ENCODE results near the gene NES. TPM values are rescaled to one million over a fixed set of nuclear protein-coding genes. Genes with fewer than 3 reads are reported as not detected.

NES gene
- total RNA-seq, 1 experiment from 2014 or later = 149 TPM

DNA sequence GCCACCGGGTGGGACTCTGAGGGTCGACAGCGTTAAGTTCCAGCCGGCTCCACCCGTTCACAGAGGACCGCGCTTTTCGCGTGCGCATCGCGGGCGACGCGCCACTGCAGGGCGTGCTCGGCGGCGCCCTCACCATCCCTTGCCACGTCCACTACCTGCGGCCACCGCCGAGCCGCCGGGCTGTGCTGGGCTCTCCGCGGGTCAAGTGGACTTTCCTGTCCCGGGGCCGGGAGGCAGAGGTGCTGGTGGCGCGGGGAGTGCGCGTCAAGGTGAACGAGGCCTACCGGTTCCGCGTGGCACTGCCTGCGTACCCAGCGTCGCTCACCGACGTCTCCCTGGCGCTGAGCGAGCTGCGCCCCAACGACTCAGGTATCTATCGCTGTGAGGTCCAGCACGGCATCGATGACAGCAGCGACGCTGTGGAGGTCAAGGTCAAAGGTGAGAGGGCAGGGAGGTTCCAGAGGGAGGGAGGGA, 30.4 kb downstream of the NES start:
- peaks cover 60% of the 10 kb centered on the region for H3K27me3 ChIP-seq (replicated peaks)
- H3K4me1 ChIP-seq (replicated peaks) = no peaks in the 10 kb centered on the region; the same call in 1 of the 2 replicates
- no peaks in the 10 kb centered on the region for H3K9me3 ChIP-seq (replicated peaks)
- H3K27ac ChIP-seq = no peak overlapping the region
- no peaks in the 10 kb centered on the region for H3K36me3 ChIP-seq
- no peak overlapping the region for H3K4me3 ChIP-seq
- DNase-seq (ENCODE audit: low read depth in 1 of 2, low spot score in 2 of 2) = no peak

DNA sequence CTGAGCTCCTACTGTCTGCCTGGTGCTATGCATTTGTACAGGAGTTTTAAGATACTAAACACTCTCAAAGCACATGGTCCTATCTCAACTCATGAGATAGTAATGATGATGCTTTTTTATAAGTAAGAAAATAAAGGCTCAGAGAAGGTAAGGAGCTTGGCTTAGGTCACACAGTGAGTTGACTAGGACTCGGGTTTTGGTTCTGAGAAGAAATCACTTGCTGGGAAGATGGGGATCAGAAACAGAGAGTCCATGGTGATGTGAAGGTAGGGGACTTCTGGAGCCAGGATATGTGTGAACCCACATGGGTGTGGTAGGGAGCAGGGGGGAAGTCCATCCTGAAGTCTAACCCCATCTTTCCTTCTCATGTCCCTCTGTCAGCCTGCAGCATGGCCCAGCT, 31.5 kb downstream of the NES start:
- H3K9me3 ChIP-seq (replicated peaks) = no peaks in the 10 kb centered on the region
- H3K27ac ChIP-seq = no peak overlapping the region
- H3K4me3 ChIP-seq = no peak overlapping the region
- H3K4me1 ChIP-seq (replicated peaks) = no peaks in the 10 kb centered on the region; the same call in 1 of the 2 replicates
- H3K36me3 ChIP-seq = no peaks in the 10 kb centered on the region
- no peak for DNase-seq (ENCODE audit: low read depth in 1 of 2, low spot score in 2 of 2)
- peaks cover 71% of the 10 kb centered on the region for H3K27me3 ChIP-seq (replicated peaks)

DNA sequence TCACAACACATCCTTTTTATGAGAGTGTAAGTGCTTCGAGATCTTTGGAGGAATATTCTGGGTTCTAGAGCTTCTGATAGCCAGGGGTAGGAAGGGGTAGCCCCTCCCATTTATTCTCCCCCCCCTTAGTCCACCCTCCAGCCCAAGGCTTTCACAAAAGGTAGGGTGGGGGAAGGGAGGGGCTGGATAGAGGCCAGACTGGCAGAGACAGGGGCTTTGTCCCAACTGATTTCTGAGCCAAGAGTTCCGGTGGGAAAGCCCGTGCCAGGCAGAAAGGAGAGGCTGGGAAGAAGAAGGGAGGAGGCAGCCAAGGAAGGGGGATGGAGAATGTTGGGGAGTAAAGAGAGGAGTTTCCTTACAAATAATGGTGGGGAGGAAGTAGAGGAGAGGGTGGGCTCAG, 32.2 kb downstream of the NES start:
- H3K4me1 ChIP-seq (replicated peaks) = no peaks in the 10 kb centered on the region; the same call in 1 of the 2 replicates
- H3K9me3 ChIP-seq (replicated peaks) = no peaks in the 10 kb centered on the region
- peaks cover 74% of the 10 kb centered on the region for H3K27me3 ChIP-seq (replicated peaks)
- no peak overlapping the region for H3K27ac ChIP-seq
- no peak for DNase-seq (ENCODE audit: low read depth in 1 of 2, low spot score in 2 of 2)
- H3K4me3 ChIP-seq = no peak overlapping the region
- no peaks in the 10 kb centered on the region for H3K36me3 ChIP-seq

DNA sequence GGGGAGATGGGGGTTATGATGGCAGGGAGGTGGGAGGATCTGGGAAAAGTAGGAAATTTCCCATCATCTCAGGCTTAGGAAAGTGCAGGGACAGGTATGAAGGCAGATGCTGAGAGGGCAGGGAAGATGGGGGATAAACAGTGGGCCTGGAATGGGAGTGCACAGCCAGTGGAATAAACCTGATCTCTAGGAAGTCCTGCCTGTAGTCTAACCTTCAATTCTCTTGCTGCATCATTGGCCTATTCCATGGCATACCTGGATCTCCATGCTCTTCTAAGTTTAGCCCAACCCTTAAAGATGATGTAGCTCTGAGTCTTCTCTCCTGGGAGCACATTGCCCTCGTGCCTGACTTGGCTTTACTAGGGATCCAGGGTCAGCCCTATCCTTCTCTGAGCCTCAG, 32.6 kb downstream of the NES start:
- no peaks in the 10 kb centered on the region for H3K36me3 ChIP-seq
- DNase-seq (ENCODE audit: low read depth in 1 of 2, low spot score in 2 of 2) = no peak
- no peaks in the 10 kb centered on the region for H3K9me3 ChIP-seq (replicated peaks)
- no peak overlapping the region for H3K27ac ChIP-seq
- H3K4me1 ChIP-seq (replicated peaks) = no peaks in the 10 kb centered on the region; the same call in 1 of the 2 replicates
- peaks cover 79% of the 10 kb centered on the region for H3K27me3 ChIP-seq (replicated peaks)
- no peak overlapping the region for H3K4me3 ChIP-seq

DNA sequence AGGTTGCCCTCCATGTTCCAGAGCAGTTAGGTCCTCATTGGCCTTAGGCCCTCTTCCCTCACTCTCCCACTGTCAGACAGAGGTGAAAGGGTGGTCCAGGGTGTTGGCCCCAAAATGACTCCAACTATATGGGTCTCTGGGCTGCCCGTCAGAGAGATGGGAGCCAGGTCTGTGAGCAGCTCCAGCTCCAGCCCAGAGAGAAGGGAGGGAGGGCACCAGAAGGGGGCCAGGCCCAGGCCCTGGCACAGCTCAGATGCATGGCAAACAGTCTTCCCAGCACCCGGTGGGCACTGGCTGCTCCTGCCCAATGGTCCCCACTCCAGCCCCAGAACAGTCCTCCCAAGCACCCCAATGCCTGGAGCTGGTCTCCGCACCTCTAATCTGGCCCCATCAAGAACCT, 33.1 kb downstream of the NES start:
- no peaks in the 10 kb centered on the region for H3K36me3 ChIP-seq
- H3K4me1 ChIP-seq (replicated peaks) = no peaks in the 10 kb centered on the region; the same call in 1 of the 2 replicates
- DNase-seq (ENCODE audit: low read depth in 1 of 2, low spot score in 2 of 2) = no peak
- peaks cover 84% of the 10 kb centered on the region for H3K27me3 ChIP-seq (replicated peaks)
- no peak overlapping the region for H3K27ac ChIP-seq
- no peaks in the 10 kb centered on the region for H3K9me3 ChIP-seq (replicated peaks)
- H3K4me3 ChIP-seq = no peak overlapping the region

DNA sequence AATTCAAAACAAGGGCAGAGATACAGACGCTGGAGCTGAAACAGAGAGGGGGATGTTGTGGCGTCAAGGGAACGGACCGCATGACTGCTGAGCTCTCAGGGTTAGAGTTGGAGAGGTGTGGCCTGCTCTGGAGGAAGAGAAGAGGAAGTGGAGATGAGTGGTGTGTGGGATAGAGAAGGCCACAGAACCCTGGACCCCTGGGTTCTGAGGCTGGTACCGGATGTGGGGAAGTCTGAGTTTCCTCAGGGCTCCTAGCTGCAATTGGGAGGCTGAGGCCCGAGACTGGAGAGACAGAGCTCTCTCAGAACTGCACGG, 33.5 kb downstream of the NES start:
- no peak overlapping the region for H3K27ac ChIP-seq
- DNase-seq (ENCODE audit: low read depth in 1 of 2, low spot score in 2 of 2) = no peak
- H3K4me3 ChIP-seq = no peak overlapping the region
- no peaks in the 10 kb centered on the region for H3K9me3 ChIP-seq (replicated peaks)
- H3K4me1 ChIP-seq (replicated peaks) = no peaks in the 10 kb centered on the region; the same call in 1 of the 2 replicates
- peaks cover 88% of the 10 kb centered on the region for H3K27me3 ChIP-seq (replicated peaks)
- H3K36me3 ChIP-seq = no peaks in the 10 kb centered on the region

DNA sequence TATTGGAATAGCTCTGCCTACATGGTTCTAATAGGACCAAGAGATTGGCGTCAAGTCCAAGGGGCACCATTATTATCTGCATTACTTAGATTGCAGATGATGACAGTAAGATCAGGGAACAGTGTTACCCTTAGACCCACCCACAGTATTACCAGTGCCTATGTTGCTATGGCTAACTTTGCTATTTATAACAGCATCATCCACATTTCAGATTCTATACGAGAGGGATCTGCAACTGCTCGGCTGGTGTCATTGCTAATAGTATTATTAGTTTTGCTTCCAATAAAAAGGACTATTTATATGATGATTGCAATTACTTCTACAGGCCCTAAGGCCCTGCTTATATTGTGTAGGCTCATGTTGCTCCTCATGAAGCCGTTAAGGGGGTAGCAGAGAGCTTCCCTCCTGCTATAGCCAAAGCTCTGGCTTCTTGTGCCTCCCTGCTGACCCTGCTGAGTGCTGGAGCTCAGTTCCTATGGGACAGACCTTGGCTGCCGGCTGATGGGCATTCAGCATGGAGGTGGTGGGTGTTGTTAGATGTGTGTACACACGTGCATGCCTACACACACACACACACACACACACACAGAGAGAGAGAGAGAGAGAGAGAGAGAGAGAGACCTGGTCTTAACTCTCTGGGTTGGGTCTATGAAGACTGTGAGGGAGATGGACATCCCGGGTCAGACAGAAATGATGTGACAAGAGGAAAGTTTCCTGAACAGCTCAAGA, 34.0 kb downstream of the NES start:
- Histone ChIP-seq H3K27me3 (replicated peaks) (peaks cover 84% of the 10 kb centered on the region), H3K27ac (no peak overlapping the region)

DNA sequence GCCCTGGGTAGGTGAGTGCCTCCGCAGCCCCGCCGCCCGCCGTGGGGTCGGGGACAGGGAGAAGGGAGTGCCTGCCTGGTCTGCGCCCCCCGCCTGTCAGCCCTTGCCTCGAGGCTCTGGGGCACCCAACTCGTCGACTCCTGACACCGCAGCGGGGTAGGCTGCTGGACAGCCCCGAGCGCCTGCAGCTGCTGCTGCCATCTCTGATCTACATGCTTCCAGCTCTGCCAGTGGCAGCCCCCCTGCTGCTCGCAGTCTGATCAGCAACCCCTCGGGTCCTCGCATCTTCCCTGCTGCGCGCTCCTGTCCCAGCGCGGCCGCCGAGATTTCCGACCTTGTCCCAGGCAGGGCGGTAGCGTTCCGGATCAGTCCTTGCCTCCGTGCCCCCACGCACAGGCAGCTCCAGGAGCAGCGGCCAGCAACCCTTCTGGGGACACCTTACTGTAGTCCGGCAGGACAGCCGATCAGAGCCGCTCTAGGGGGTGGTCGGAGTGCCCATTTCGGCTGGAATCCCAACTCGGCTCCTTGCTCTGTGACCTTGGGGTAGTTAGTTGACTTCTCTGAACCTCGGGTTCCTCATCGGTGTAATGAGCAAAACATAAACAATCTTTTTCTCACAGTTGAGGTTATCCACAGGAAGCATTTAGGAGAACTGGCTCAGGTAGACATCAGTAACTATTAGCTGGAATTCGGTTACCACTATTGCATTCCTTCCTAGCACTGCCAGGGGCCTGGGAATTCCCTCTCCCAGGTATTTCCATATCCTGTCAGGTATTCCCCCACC, 34.8 kb downstream of the NES start:
- Histone ChIP-seq H3K27ac (no peak overlapping the region), H3K4me3 (no peak overlapping the region), H3K27me3 (replicated peaks) (peaks cover 83% of the 10 kb centered on the region), H3K36me3 (no peaks in the 10 kb centered on the region), H3K9me3 (replicated peaks) (no peaks in the 10 kb centered on the region), H3K4me1 (replicated peaks) (no peaks in the 10 kb centered on the region; the same call in 1 of the 2 replicates)
- DNase-seq (ENCODE audit: low read depth in 1 of 2, low spot score in 2 of 2) = no peak

More for the DNA sequence above, 34.0 kb downstream of the NES start:
- H3K4me3 ChIP-seq = no peak overlapping the region
- no peaks in the 10 kb centered on the region for H3K36me3 ChIP-seq
- H3K9me3 ChIP-seq (replicated peaks) = no peaks in the 10 kb centered on the region
- no peaks in the 10 kb centered on the region; the same call in 1 of the 2 replicates for H3K4me1 ChIP-seq (replicated peaks)
- DNase-seq (ENCODE audit: low read depth in 1 of 2, low spot score in 2 of 2) = no peak

DNA sequence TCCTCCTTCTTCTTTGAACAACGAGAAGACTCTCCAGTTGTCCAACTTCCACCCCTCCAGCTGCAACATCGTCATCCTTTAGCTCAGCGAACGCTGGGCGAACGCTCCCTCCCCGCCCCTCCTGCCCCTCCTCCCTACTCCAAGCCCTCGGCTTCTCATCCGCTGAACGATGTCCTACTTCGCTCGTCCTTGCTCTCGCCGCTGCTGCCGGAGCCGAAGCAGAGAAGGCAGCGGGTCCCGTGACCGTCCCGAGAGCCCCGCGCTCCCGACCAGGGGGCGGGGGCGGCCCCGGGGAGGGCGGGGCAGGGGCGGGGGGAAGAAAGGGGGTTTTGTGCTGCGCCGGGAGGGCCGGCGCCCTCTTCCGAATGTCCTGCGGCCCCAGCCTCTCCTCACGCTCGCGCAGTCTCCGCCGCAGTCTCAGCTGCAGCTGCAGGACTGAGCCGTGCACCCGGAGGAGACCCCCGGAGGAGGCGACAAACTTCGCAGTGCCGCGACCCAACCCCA, 35.4 kb downstream of the NES start, which contains the start of gene BCAN:
BCAN (plus strand) TSS at position 357 of the 504 bp plus-strand sequence. CDS start 3,938 bp downstream, outside the sequence.
- H3K27ac ChIP-seq = no peak within 1 kb of the TSS
- no peak for DNase-seq (ENCODE audit: low read depth in 1 of 2, low spot score in 2 of 2)
- peaks cover 81% of the 10 kb centered on the region for H3K27me3 ChIP-seq (replicated peaks)
- H3K4me1 ChIP-seq (replicated peaks) = no peaks in the 10 kb centered on the region; the same call in 1 of the 2 replicates
- H3K4me3 ChIP-seq = no peak within 1 kb of the TSS
- no peaks in the 10 kb centered on the region for H3K36me3 ChIP-seq
- no peaks in the 10 kb centered on the region for H3K9me3 ChIP-seq (replicated peaks)

DNA sequence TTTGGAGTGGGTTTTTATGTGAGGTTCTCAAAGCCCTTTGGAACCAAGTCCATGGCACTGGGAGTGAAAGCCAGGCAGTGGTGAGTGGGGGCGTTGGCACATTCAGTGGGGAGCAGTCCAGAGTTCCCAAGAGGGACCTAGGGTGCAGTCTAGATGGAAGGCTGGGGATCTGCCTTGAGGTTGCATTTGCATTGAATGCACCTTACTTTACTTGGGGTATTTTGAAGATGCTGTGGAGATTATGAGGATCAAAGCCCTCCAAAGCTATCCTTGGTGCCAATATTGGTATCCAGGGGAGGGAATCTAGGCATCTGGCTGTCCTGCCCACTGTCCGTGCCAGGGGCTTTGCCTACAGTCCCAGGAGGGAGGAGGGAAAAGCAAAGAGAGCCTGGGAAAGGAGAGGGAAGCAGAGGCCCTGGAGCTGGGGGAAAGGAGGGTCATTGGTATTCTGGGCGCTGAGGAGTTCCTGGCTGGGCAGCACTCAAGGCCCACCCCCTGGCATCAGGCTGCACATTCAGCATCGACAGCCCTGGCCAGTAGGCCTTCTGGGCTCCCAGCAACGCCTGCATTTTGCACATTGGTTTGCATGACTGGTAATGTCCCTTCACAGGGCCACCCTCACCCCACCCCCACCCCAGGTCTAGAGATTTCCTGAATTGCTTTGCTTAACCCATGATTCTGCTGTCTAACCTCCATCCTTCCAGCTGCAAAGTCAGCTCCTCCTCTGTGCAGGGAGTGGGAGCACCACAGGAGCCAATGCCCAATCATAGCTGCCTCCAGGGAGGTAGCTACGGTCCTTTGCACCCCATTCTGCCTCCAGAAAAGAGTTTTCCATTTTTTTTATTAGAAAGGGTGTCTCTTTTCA, 36.1 kb downstream of the NES start:
- Histone ChIP-seq H3K4me1 (replicated peaks) (no peaks in the 10 kb centered on the region; the same call in 1 of the 2 replicates), H3K9me3 (replicated peaks) (no peaks in the 10 kb centered on the region), H3K4me3 (no peak overlapping the region), H3K27ac (no peak overlapping the region), H3K27me3 (replicated peaks) (peaks cover 77% of the 10 kb centered on the region), H3K36me3 (no peaks in the 10 kb centered on the region)
- no peak for DNase-seq (ENCODE audit: low read depth in 1 of 2, low spot score in 2 of 2)

DNA sequence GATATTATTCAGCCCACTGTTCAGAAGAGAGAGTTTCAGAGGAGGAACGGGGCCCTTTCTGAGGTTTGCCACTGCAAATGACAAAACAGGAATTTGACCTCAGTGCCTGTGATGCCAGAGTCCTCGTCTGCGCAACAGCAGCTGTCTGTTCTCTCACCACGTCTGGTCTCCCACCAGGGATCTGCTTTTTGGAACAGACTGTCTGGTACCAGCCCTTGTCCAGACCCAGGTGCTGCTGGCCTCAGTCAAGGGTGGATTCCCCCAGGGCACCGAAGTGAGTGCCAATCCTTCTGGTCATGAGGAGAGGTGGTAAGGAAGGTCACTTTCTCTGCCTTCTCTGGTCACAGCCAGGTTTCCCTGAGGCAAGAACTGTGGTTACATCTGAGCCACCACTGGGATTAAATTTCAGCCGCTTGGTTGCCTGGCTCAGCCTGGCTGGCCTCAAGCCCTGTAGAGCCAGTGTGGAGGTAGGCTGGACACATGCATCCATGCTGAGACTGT, 37.6 kb downstream of the NES start:
- Histone ChIP-seq H3K27ac (no peak overlapping the region), H3K27me3 (replicated peaks) (peaks cover 63% of the 10 kb centered on the region), H3K36me3 (no peaks in the 10 kb centered on the region), H3K9me3 (replicated peaks) (no peaks in the 10 kb centered on the region), H3K4me1 (replicated peaks) (no peaks in the 10 kb centered on the region; the same call in 1 of the 2 replicates), H3K4me3 (no peak overlapping the region)
- no peak for DNase-seq (ENCODE audit: low read depth in 1 of 2, low spot score in 2 of 2)

DNA sequence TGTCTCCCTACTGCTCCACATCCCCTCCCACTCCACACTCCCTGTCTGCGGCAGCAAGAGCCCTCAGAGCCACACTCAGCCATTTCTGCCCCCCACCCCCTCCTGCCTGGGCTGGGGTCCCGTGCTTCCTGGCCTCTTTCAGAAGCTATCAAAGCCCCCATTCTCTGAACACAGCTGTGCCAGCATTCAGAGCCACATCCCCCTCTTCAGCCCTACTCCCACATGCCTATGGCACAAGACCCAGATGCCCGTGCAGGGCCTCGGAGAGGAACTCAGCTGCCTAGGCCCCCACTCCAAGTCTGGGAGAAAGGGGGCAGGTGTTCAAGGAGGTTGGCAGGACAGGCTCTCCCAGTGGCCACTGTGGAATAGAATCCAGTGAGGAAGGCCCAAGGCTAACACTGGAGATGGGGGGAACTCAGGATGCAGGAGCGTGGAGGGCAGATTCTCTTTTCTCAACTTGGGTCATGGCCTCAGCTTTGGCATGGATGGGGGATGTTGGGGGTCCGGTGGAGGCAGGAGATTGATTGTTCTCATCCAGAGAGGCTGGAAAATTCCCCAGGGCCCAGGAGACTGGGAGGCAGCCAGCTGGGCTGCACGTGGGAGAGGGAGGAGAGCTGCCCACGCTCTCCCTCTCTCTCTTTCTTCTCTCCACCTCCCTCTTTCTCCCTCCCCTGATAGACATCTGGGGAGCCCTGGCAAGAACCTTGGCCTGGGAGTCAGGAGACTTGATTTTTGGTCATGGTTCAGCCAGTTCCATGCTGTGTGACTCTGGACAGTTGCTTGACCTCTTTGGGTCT, 38.8 kb downstream of the NES start:
- Histone ChIP-seq H3K36me3 (no peaks in the 10 kb centered on the region), H3K4me1 (replicated peaks) (no peaks in the 10 kb centered on the region; the same call in 1 of the 2 replicates), H3K27ac (no peak overlapping the region), H3K4me3 (no peak overlapping the region), H3K27me3 (replicated peaks) (peaks cover 63% of the 10 kb centered on the region), H3K9me3 (replicated peaks) (no peaks in the 10 kb centered on the region)
- DNase-seq (ENCODE audit: low read depth in 1 of 2, low spot score in 2 of 2) = no peak
